ENCODE measurements around the gene ZNF816.

DNA sequence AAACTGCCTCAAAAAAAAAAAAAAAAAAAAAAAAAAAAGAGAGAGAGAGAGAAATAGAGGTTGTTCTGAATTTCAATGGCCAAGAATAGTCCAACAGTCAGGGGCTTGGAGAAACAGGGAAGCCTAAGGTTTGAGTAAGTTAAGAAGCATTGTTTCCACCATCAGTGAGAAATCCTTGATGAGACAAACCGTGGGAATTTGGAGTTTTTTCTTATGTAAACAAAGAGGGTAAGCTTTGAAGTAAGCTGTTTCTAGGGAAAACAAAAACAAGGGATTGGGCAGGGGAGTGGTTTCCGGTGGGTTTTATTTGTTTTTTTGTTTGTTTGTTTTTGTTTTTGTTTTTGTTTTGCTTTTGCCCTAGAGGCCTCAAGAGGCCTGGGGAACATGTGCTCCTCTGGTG is 39.8 kb upstream of the ZNF816 start:
- TF ChIP-seq POLR2AphosphoS5 (IDR thresholded peaks at IDR 0.05; ENCODE audit: borderline replicate concordance, low read depth, low read length) (no peak), EZH2 (IDR thresholded peaks at IDR 0.05) (no peak)
